GM12892 (cell line): ENCODE data around the gene NGFR.
"Not testable (repeated sequence)": the region's sequence is repeated elsewhere in the genome, so short reads cannot be mapped to it uniquely, and the experiment has no call there.

Experiments used
- DNase-seq: peaks from one replicate; pipeline ENCODE4 v3.0.0; 2011; ENCODE audit not compliant: insufficient read length
- FAIRE-seq: peaks from 2 replicates; lab custom pipeline; 2011; peaks lifted over from hg19 to GRCh38; lab: Jason Lieb, UNC
- POLR2A ChIP-seq: IDR thresholded peaks from 2 replicates; pipeline ENCODE4 v1.6.1; 2011; ENCODE audit warnings: low read depth, low read length, control low read depth
- POLR2AphosphoS5 ChIP-seq: IDR thresholded peaks from 2 replicates; pipeline ENCODE4 v1.6.1; 2011; ENCODE audit warnings: low read depth, low read length, control low read depth
- TAF1 ChIP-seq: IDR thresholded peaks from 2 replicates; pipeline ENCODE4 v1.6.1; 2011; ENCODE audit warnings: low read depth, mild to moderate bottlenecking, control low read depth, low read length, borderline replicate concordance

Gene NGFR

GRCh38 chr17:49502254-49502653 lies 7.2 kb downstream of the NGFR start:
- TF ChIP-seq TAF1 (no peak), POLR2A (no peak), POLR2AphosphoS5 (no peak)
- FAIRE-seq (no peak), DNase-seq (no peak)

GRCh38 chr17:49502680-49503079 lies 7.6 kb downstream of the NGFR start:
- FAIRE-seq, DNase-seq: not testable (repeated sequence)

- no peak for TF ChIP-seq POLR2A
- TF ChIP-seq POLR2AphosphoS5, result no peak
- TF ChIP-seq TAF1, result no peak
- no peak for DNase-seq
- FAIRE-seq, result no peak
These were observed 9.3 kb downstream of the NGFR start for GRCh38 chr17:49504369-49504768.

- no peak for DNase-seq
- TF ChIP-seq TAF1 (no peak), POLR2AphosphoS5 (no peak), POLR2A (no peak)
- FAIRE-seq, result no peak
These were observed 10.8 kb downstream of the NGFR start for GRCh38 chr17:49505854-49506253.

- no peak for DNase-seq
- FAIRE-seq, result no peak
- TF ChIP-seq TAF1 (no peak), POLR2AphosphoS5 (no peak), POLR2A (no peak)
These were observed 11.2 kb downstream of the NGFR start for GRCh38 chr17:49506282-49506681.

- FAIRE-seq (no peak), DNase-seq (no peak)
These were observed 13.2 kb downstream of the NGFR start for GRCh38 chr17:49508061-49508865.

GRCh38 chr17:49508866-49509587 lies 13.9 kb downstream of the NGFR start:
- FAIRE-seq, result no peak
- no peak for DNase-seq
- no peak for TF ChIP-seq TAF1
- no peak for TF ChIP-seq POLR2A

More at GRCh38 chr17:49508061-49508865, 13.2 kb downstream of the NGFR start:
- no peak for TF ChIP-seq POLR2A
- TF ChIP-seq TAF1, result no peak
- TF ChIP-seq POLR2AphosphoS5, result no peak

GRCh38 chr17:49509588-49509917 lies 14.5 kb downstream of the NGFR start:
- no peak for FAIRE-seq
- TF ChIP-seq POLR2AphosphoS5 (no peak), TAF1 (no peak), POLR2A (no peak)
- no peak for DNase-seq

GRCh38 chr17:49510059-49510719 lies 15.1 kb downstream of the NGFR start:
- TF ChIP-seq POLR2A (no peak), TAF1 (no peak), POLR2AphosphoS5 (no peak)
- no peak for DNase-seq
- FAIRE-seq, result no peak

GRCh38 chr17:49510720-49511110 lies 15.6 kb downstream of the NGFR start:
- TF ChIP-seq POLR2A (no peak), TAF1 (no peak), POLR2AphosphoS5 (no peak)
- no peak for FAIRE-seq
- DNase-seq, result no peak

GRCh38 chr17:49511810-49512209 lies 16.7 kb downstream of the NGFR start:
- DNase-seq (no peak), FAIRE-seq (no peak)
- TF ChIP-seq POLR2A (no peak), TAF1 (no peak), POLR2AphosphoS5 (no peak)
